ENCODE data around the gene TNS2.

TNS2 gene

GRCh38 chr12:53006810-53007309, 43.0 kb upstream of the TNS2 start (continued):
- no peak for TF ChIP-seq ZNF280C (tag by site-specific recombination; IDR thresholded peaks at IDR 0.05)
- peak; percentile 65 for TF ChIP-seq ZBTB10 (tag by site-specific recombination; IDR thresholded peaks at IDR 0.05)
- TF ChIP-seq RBAK (tag by site-specific recombination; IDR thresholded peaks at IDR 0.05) = no peak
- no peak for TF ChIP-seq ZBTB44 (tag by site-specific recombination; IDR thresholded peaks at IDR 0.05)
- 0 out of 2 replicates have a peak, but pooled peaks have one; percentile 32 for TF ChIP-seq ZNF600 (tag by site-specific recombination; IDR thresholded peaks at IDR 0.05)
- no peak for TF ChIP-seq ZNF23 (tag by site-specific recombination; IDR thresholded peaks at IDR 0.05; ENCODE audit: borderline replicate concordance)
- no peak for TF ChIP-seq ZNF37A (tag by site-specific recombination; IDR thresholded peaks at IDR 0.05)
- no peak; the same call in 1 of the 2 replicates for TF ChIP-seq ZNF366 (tag by site-specific recombination; conservative IDR thresholded peaks at IDR 0.05)
- peak; percentile 98 for TF ChIP-seq PATZ1 (tag by site-specific recombination; IDR thresholded peaks at IDR 0.05)
- no peak for TF ChIP-seq SCRT2 (tag by site-specific recombination; IDR thresholded peaks at IDR 0.05)

- ChIA-PET CTCF (interaction anchor here (0.6 to 1.4 kb wide), 5 partner anchors 32 to 786 kb away, joined by 4 to 5 read pairs (median 4); no protein-coding TSS in a partner anchor), POLR2A (interaction anchor here (0.8 kb wide), 1 partner anchor 10 kb away, joined by 3 read pairs; no protein-coding TSS in a partner anchor)
- H3K27ac ChIP-seq (ENCODE audit: extremely low read depth, low read depth, low read length) = peak overlapping the region; percentile 94; the same call in 1 of the 2 replicates
- peaks cover 3% of the 10 kb centered on the region for H3K4me1 ChIP-seq (ENCODE audit: control insufficient read depth, insufficient read depth, low read length)
- no peaks in the 10 kb centered on the region for H3K9me3 ChIP-seq (ENCODE audit: control insufficient read depth, insufficient read depth, low read depth, low read length)
- H3K4me3 ChIP-seq (ENCODE audit: low read depth, low read length) = peak overlapping the region; percentile 65
- no peak for TF ChIP-seq ZNF138 (tag by site-specific recombination; IDR thresholded peaks at IDR 0.05; ENCODE audit: borderline replicate concordance)
- peak; percentile 57 for TF ChIP-seq ZNF362 (tag by site-specific recombination; IDR thresholded peaks at IDR 0.05)
- 0 out of 2 replicates have a peak, but pooled peaks have one; percentile 41 for TF ChIP-seq ZNF558 (tag by site-specific recombination; IDR thresholded peaks at IDR 0.05)
- TF ChIP-seq IKZF3 (tag by site-specific recombination; IDR thresholded peaks at IDR 0.05) = no peak
- TF ChIP-seq REST (tag by site-specific recombination; IDR thresholded peaks at IDR 0.05) = peak; percentile 36; the same call in 1 of the 2 replicates
- H3K36me3 ChIP-seq (ENCODE audit: control insufficient read depth in 2 of 2, insufficient read depth in 1 of 2, low read length in 2 of 2) = peaks cover 18 to 25% of the 10 kb centered on the region in 2 experiments; a peak in 2 of 3 replicates
Observed at GRCh38 chr12:53007343-53007742, 42.5 kb upstream of the TNS2 start.
